MV-4-11 (cell line): ENCODE data around the gene FTO.
A peak's percentile ranks its signal among the peaks of the same experiment; 100 is the strongest.

Experiments
- DNase-seq: peaks from one replicate; lab custom pipeline; 2025; lab: John Stamatoyannopoulos, UW

The FTO gene

DNA sequence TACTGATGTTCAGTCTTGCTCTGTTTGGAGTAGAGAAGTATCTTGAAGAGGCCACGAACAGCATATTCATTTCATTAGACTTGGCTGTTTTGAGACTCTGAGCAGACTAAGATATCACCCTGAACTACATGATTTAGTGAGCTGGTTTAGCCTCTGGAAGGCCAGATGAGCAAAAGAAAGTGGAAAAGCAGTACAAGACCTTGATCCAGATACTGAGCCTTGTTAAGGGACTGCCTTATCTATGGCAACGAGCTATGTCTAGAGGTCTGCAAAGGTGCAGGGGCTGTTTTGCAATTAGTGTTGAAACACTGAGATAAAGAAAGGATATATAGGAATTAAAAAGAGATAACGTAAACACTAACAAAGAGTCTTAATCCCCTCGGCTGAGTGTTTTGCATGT lies 351.2 kb downstream of the FTO start:
- DNase-seq = no peak

DNA sequence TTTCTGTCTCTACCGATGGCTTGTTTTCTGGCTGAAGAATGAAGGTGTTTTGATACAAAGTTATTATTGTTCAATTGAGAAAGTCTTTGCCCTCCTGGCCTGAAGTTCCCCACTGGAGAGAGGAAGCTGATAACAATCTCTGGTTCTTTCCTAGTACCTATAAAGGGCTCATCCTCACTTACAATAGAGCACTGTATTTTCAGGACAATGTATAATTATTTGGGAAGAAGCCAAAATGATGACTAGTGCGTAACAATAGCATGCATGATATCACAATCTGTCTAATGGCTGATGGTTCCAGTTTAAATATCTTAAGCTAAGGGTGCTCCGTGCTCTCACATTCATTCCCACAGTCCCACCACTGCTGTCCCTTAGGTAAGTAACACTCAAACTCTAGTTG lies 351.9 kb downstream of the FTO start:
- DNase-seq = no peak

- peak; percentile 11 for DNase-seq
Observed at GRCh38 chr16:54056921-54057320, 353.0 kb downstream of the FTO start.

DNA sequence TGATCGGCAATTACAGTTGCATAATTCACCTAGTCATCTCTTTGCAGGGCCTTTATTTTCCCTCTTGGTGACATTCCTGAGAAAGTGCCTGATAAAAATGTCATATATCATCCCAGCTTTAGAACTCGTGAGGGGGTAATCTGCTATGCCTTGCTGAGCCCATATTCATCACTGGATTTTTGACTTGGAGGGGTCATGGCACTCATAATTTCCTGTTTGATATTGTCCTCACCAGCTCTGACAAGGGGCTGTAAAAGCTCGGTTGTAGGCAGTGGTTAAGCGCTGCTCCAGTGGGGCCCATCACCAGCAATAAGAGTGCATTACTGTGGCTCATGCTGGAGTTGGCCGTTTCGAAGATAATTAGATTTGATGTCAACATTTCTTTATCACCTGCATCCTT lies 355.4 kb downstream of the FTO start:
- no peak for DNase-seq

DNA sequence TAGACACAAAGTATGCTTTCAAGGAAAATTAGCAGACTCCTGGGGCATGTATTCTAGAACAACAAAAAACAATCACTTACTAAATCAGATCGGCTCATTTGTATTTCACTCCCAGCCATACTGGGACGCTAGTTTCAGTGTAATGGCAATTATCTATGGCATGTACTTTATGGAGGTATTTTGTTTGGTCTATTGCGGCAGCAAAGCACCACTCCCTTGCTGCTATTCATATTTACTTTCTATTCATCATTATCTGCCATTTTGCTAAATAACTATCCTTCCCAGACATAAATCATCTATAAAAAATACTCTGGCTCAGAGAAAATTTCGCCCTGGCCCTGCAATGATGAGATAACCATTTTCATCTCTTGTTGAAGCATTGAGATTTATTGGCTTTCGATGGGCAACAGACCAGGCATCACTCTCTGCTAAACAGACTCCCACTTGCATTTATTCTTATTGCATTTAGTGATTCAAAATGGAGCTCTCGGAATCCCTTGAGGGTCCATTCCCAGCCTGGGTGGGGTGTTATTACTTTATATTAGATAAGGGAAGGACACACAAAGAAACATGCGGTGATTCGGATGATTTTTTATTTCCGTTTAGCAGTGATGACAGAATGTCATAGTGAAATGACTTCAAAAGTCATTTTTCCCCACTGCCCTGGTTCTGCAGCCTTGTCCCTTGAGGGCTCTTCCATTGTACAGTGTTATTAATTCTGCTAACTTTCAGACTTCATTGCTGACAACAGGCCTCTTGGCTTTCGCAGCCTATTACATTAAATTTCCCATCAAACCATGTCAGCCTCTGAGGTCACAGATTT lies 356.9 kb downstream of the FTO start:
- DNase-seq = no peak

GRCh38 chr16:54061454-54061853 lies 357.5 kb downstream of the FTO start:
- DNase-seq = no peak

GRCh38 chr16:54062361-54063278 lies 358.7 kb downstream of the FTO start:
- peak; percentile 15 for DNase-seq

GRCh38 chr16:54063279-54063773 lies 359.4 kb downstream of the FTO start:
- DNase-seq = no peak

DNA sequence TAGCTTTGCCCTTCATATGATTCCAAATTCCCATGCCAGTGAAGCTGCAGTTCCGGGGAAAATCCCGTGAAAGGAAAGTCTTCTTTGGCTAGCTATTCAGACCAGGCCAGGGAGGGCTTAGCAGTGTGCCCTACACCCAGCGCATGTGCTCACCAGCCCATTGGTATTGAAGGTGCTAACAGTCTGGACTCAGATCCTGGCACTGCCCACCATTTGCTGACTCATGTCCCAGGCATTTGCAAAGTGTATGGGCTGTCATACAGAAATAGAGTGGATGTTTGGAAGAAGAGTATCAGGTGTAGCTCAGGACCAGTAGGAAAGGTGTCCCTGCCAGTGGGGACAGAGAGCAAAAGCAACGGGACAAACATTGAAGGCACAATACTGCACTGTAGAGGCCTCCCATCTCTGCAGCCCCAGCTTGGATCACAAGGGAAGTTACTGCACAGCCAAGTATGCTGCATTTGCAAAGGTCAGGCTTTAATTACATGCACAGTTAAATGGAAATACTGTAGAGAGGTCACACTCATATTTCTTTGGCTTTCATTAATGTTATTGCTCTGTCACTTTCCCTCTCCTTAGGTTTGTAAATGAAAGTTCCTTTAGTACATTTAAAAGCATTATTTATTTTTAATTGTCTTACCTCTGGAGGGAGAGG lies 362.6 kb downstream of the FTO start:
- DNase-seq = no peak

DNA sequence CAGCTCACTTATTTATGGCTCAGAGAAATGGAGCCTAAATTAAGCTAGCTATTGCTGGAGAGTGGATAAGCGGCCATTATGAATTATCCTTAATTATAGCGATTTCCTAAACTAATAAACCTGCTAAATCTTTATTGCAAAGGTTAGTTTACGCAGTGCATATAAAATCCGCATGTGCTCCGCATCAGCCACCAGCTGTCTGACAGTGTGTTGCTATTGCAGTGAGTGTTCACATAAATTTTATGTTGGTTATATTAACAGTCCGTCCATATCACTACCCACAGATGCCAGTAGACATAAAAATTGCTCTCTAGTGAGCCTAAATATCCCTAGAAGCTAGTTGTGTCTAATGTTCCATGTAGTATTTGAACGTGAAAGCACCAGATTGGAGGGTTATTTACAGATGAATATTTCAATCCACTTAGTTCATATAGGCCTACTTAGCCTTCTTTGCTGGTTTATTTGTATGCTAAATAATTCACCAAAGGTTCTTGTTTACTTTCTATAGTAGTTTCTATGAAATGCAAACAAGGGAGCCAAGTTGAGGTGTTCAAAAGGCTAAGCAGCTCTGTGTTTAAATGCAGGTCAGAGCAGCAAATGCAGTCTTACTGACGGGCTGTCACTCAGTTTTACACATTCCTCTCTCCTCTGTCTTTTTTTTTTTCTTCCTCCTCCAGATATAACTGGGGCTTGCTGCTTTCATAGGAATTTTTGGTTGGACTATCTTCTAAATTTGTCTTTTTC lies 363.5 kb downstream of the FTO start:
- no peak for DNase-seq

DNA sequence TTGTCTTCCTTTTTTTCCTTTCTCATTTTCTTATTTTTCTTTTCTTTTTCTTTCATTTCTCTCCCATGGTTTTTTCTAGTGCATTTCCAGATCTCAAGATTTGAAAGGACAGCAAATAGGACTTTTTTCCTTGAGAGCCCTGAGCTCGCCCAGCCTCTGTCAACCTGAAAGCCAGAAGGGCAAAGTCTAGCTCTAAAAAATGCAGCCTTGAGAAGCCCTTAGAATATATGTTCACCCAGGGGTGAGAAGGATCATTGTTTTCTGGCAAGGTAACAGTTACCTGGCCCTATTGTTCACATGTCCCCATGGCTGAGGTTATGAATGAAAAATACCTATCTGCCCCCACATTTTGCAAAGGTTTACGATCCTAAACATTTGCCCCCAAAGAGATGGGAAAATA lies 364.3 kb downstream of the FTO start:
- no peak for DNase-seq

- DNase-seq = no peak
Observed at GRCh38 chr16:54069601-54070239, 365.8 kb downstream of the FTO start.

DNA sequence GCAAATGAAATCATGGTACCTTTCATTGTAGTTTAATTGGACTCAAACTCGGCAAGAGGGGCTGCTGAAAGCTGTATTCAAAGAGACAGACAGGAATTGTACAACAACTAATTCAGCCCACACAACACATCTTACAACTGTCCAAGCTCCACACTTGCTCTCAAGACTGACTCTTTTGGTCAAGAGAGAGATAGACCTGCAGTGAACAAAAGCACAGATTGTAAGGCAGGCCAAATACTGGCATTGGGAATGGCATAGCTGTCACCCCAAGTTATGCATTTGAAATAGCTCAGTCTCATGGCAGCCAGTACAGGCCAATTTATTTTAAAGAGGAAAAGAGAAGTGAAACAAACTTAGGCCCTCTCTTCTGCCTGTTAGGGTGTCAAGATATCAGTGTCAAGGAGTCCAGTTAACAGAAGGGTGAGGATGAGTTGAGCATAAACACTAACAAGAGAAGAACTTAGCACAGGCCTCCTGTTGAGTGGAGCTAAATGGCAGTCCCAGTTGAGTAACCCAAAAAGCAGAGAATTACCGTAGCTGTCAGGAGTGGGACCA lies 366.9 kb downstream of the FTO start:
- peak; percentile 93 for DNase-seq

DNA sequence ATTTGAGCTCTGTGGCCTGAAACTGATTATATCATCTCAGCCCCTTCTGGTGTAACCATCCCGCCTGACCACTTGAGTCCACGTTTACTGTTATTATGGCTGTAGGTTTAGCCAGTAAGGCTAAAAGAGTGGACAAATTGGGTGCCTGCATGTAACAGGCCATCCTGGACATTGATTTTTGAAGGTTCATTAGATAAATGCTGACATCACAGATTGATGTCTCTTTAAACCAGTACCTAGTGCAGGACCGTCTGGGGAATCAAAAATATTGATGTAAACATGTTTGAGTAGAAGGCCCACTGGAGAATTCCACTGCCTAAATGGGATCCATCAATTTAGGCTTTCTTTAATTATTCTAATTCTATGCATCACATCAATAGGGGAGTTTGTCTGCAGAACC lies 367.6 kb downstream of the FTO start:
- DNase-seq = no peak

DNA sequence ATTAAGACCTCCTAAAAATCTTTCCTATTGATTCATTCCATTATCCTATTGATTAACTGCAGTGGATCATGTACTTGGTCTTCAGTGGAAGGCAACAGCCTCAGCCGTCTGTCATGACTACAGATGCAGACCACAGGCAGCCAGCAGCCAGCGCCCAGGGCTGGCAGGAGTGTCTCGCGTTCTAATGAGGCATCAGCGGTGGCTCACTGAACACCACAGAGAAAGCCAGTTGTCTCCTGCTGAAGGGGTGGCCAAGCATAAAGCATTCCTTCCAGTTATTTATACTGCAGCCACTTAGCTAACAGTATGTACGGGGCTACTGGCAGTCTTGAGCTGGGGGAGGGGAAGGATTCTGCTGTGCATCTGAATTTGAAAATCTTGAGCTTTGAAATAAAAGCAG lies 368.3 kb downstream of the FTO start:
- DNase-seq = peak; percentile 37

GRCh38 chr16:54073356-54073755 lies 369.4 kb downstream of the FTO start:
- peak; percentile 61 for DNase-seq

GRCh38 chr16:54075446-54075845 lies 371.5 kb downstream of the FTO start:
- DNase-seq = no peak

- DNase-seq = no peak
Observed at GRCh38 chr16:54076006-54076504, 372.1 kb downstream of the FTO start.

DNA sequence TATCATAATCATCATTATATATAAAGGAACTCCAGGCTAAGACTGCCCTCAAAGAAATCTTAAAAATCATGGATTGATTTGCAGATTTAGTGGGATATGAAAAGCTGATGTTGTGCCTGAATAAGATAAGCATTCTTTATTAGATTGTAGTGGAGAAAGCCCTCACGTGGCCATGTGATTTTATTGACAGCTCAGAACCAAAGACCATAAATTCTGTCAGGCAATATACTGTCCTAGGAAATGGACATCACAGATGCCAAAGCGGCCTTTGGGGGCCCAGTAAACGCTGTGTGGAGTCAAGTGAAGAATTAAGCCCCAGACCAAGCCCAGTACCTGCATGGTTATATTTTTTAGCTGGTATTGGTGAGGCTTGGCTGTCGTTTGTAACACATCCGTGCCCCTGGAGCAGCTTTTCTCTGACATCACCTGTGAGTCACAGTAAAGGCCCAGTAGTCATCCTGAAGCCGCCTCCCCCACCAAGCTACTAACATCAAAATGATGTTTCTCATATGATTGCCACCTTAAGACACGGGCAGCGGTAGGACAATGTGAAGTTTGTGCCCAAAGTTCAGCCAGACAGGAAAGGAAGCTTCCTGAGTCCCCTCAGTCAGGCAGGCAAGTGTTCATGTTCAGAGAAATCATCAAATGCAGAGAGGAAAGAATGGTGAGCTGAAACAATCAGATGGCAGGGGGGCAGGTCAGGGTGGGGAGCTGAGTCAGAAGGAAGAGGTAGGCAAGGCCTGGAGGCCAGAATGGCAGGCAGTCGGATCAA lies 373.3 kb downstream of the FTO start:
- DNase-seq = no peak

DNA sequence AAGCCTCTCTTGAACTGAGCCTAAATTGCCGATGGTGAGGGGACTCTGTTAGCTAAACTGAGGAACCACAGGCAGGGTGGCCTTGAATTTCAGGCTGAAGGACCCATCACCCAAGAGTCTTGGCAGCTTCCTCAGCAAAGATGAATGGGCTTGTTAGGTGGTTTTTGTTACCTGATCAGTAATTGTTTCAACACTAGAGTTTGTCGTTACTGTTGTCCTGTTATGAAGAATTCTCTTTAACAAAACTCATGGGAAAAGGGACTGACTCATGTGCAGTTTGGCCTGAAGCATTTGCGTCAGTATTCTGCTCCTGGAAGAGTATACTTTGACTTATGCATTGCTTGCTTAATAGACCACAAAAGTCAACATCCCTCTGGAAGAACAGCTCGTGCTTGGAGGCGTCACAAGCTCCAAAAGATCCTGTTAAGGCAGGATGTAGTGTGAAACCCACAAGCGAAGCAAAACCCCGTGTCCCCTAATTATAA lies 376.6 kb downstream of the FTO start:
- DNase-seq = no peak
